Smooth muscle cell (in vitro differentiated cells): Measurements from ENCODE around the gene KLHL8. TPM values are rescaled to one million over a fixed set of nuclear protein-coding genes. Genes with fewer than 3 reads are reported as not detected.

Experiments
- DNase-seq: peaks from one replicate; lab custom pipeline; 2025; ENCODE audit not compliant: unreplicated experiment; lab: John Stamatoyannopoulos, UW
- H2AFZ ChIP-seq: fragments of 200-600 bp; sonication (generic); 2 replicates; pipeline ENCODE4 v1.6.0; 2016; ENCODE audit warnings: antibody characterized with exemption, low read depth, mild to moderate bottlenecking
- H3F3A ChIP-seq: fragments of 200-600 bp; sonication (generic); 2 replicates; pipeline ENCODE4 v1.6.0; 2017; ENCODE audit warnings: antibody characterized with exemption, low read depth
- H3K27ac ChIP-seq: fragments of 200-600 bp; sonication (generic); 2 replicates; pipeline ENCODE4 v1.5.1; 2016; ENCODE audit warnings: low read depth, mild to moderate bottlenecking
- H3K27me3 ChIP-seq: fragments of 200-600 bp; sonication (generic); 2 replicates; pipeline ENCODE4 v1.6.1; 2016; ENCODE audit warnings: low read depth, mild to moderate bottlenecking
- H3K36me3 ChIP-seq: fragments of 200-600 bp; sonication (generic); 2 replicates; pipeline ENCODE4 v1.5.1; 2016; ENCODE audit warnings: low read depth
- H3K4me1 ChIP-seq: fragments of 200-600 bp; sonication (generic); 2 replicates; pipeline ENCODE4 v1.5.1; 2016; ENCODE audit warnings: low read depth
- H3K4me2 ChIP-seq: fragments of 200-600 bp; sonication (generic); 2 replicates; pipeline ENCODE4 v1.6.0; 2016; ENCODE audit warnings: mild to moderate bottlenecking
- H3K4me3 ChIP-seq: fragments of 200-600 bp; sonication (generic); 2 replicates; pipeline ENCODE4 v1.5.1; 2016; ENCODE audit warnings: mild to moderate bottlenecking
- H3K79me2 ChIP-seq: fragments of 200-600 bp; sonication (generic); 2 replicates; pipeline ENCODE4 v1.6.0; 2016; ENCODE audit warnings: low read depth, mild to moderate bottlenecking
- H3K9ac ChIP-seq: fragments of 200-600 bp; sonication (generic); 2 replicates; pipeline ENCODE4 v1.6.0; 2016; ENCODE audit warnings: low read depth
- H3K9me3 ChIP-seq: fragments of 200-600 bp; sonication (generic); replicated peaks from 2 replicates; pipeline ENCODE4 v1.5.1; 2016; ENCODE audit warnings: low read depth
- H4K20me1 ChIP-seq: fragments of 200-600 bp; sonication (generic); 2 replicates; pipeline ENCODE4 v1.6.0; 2016; ENCODE audit warnings: low read depth
- CTCF ChIP-seq: fragments of 200-600 bp; sonication (generic); IDR thresholded peaks from 2 replicates; pipeline ENCODE4 v1.5.1; 2017; ENCODE audit warnings: borderline replicate concordance, mild to moderate bottlenecking, antibody characterized with exemption; ENCODE audit not compliant: insufficient read depth, poor library complexity, severe bottlenecking
- WGBS: methylation state at CpG from one replicate; pipeline ENCODE4 v1.1.7; 2016; ENCODE audit warnings: low lambda C conversion rate; 5-methylcytosine and 5-hydroxymethylcytosine counted together
- polyA plus RNA-seq: library from polyadenylated mRNA; unstranded; fragments of >200 nt; fragmentation: Nextera tagmentation; extraction: Ambion mirVana; gene quantifications from 2 replicates; pipeline ENCODE4 v1.2.1, GENCODE V29; 2016
- total RNA-seq: library from RNA; depleted of rRNA; stranded (reverse); fragments of >200 nt; gene quantifications from 2 replicates; pipeline ENCODE4 v1.2.3, GENCODE V29; 2014

The KLHL8 gene
- total RNA-seq (8.8 and 28.6 TPM in 2 replicates), polyA plus RNA-seq (6.2 and 6.3 TPM in 2 replicates)

GRCh38 chr4:87220094-87220822 lies at the start of gene KLHL8:
Gene KLHL8, minus strand, starts transcription at chr4:87220618. Its CDS starts 25,079 bp downstream, at chr4:87195539.
- Histone ChIP-seq H3K27me3 (no peaks in the 10 kb centered on the region), H3F3A (peaks cover 3% of the 10 kb centered on the region), H3K4me3 (peak within 1 kb of the TSS; percentile 85), H3K9ac (peak within 1 kb of the TSS; percentile 68), H3K9me3 (no peaks in the 10 kb centered on the region), H3K79me2 (peaks cover 16% of the 10 kb centered on the region), H3K4me1 (peaks cover 10% of the 10 kb centered on the region), H3K36me3 (no peaks in the 10 kb centered on the region), H3K4me2 (peak within 1 kb of the TSS; percentile 93), H4K20me1 (peaks cover 7% of the 10 kb centered on the region), H2AFZ (peak within 1 kb of the TSS; percentile 99), H3K27ac (peak within 1 kb of the TSS; percentile 28)
- 0% methylated on average over 30 of the region's 70 CpGs for WGBS
- TF ChIP-seq CTCF = no peak
- peak; percentile 57 for DNase-seq

- peak; percentile 37 for TF ChIP-seq CTCF
- no peaks in the 10 kb centered on the region for H3K9me3 ChIP-seq
- no peaks in the 10 kb centered on the region for H3K79me2 ChIP-seq
- H4K20me1 ChIP-seq = no peaks in the 10 kb centered on the region
- H3K27me3 ChIP-seq = peaks cover 3% of the 10 kb centered on the region
- H3K4me3 ChIP-seq = no peak overlapping the region
- no peak overlapping the region for H2AFZ ChIP-seq
- WGBS = 30% methylated on average over 3 of the region's 3 CpGs
- no peak overlapping the region for H3K27ac ChIP-seq
- no peak for DNase-seq
- no peaks in the 10 kb centered on the region for H3F3A ChIP-seq
- H3K4me2 ChIP-seq = no peak overlapping the region
- H3K36me3 ChIP-seq = no peaks in the 10 kb centered on the region
- H3K9ac ChIP-seq = no peak overlapping the region
- no peaks in the 10 kb centered on the region for H3K4me1 ChIP-seq
Observed at GRCh38 chr4:87270144-87270543, 49.7 kb upstream of the KLHL8 start.

- Histone ChIP-seq H4K20me1 (no peaks in the 10 kb centered on the region), H3F3A (no peaks in the 10 kb centered on the region)
- TF ChIP-seq CTCF = no peak
Observed at GRCh38 chr4:87268411-87268810, 48.0 kb upstream of the KLHL8 start.

GRCh38 chr4:87266986-87267385 lies 46.6 kb upstream of the KLHL8 start:
- Histone ChIP-seq H3F3A (no peaks in the 10 kb centered on the region), H3K9me3 (no peaks in the 10 kb centered on the region), H3K4me1 (no peaks in the 10 kb centered on the region), H2AFZ (no peak overlapping the region), H3K36me3 (no peaks in the 10 kb centered on the region), H3K79me2 (no peaks in the 10 kb centered on the region), H3K4me3 (no peak overlapping the region), H3K4me2 (no peak overlapping the region), H3K27me3 (no peaks in the 10 kb centered on the region), H3K9ac (no peak overlapping the region), H4K20me1 (no peaks in the 10 kb centered on the region), H3K27ac (no peak overlapping the region)
- 72% methylated on average over 3 of the region's 3 CpGs for WGBS
- no peak for TF ChIP-seq CTCF
- no peak for DNase-seq

More at GRCh38 chr4:87268411-87268810, 48.0 kb upstream of the KLHL8 start:
- Histone ChIP-seq H3K9me3 (no peaks in the 10 kb centered on the region), H3K27me3 (no peaks in the 10 kb centered on the region), H3K36me3 (no peaks in the 10 kb centered on the region), H3K4me2 (no peak overlapping the region), H3K9ac (no peak overlapping the region), H3K4me1 (no peaks in the 10 kb centered on the region), H3K27ac (no peak overlapping the region), H3K4me3 (no peak overlapping the region), H2AFZ (no peak overlapping the region), H3K79me2 (no peaks in the 10 kb centered on the region)
- 91% methylated on average over 5 of the region's 5 CpGs for WGBS
- no peak for DNase-seq
